Activated naive CD8-positive, alpha-beta T cell (primary cell): ENCODE results near the gene TBX3.

Source experiments
- H3K27ac Mint-ChIP-seq: one replicate; pipeline ENCODE4 v1.8.0; 2021; ENCODE audit warnings: mixed read lengths
- H3K27me3 Mint-ChIP-seq: one replicate; pipeline ENCODE4 v1.8.0; 2021; ENCODE audit warnings: mixed read lengths
- H3K36me3 Mint-ChIP-seq: one replicate; pipeline ENCODE4 v1.8.0; 2021; ENCODE audit warnings: mixed read lengths
- H3K4me1 Mint-ChIP-seq: one replicate; pipeline ENCODE4 v1.8.0; 2021; ENCODE audit warnings: low read depth, mixed read lengths
- H3K4me3 Mint-ChIP-seq: one replicate; pipeline ENCODE4 v1.8.0; 2021; ENCODE audit warnings: mild to moderate bottlenecking, mixed read lengths
- H3K9me3 Mint-ChIP-seq: one replicate; pipeline ENCODE4 v1.8.0; 2021; ENCODE audit warnings: low read depth, mixed read lengths

TBX3 gene

GRCh38 chr12:114681116-114681871 is 2.7 kb downstream of the TBX3 start:
- Mint-ChIP-seq H3K9me3 (no peaks in the 10 kb centered on the region), H3K36me3 (no peaks in the 10 kb centered on the region), H3K27ac (no peak overlapping the region), H3K4me3 (no peak overlapping the region), H3K4me1 (peaks cover 32% of the 10 kb centered on the region), H3K27me3 (peaks cover 63% of the 10 kb centered on the region)

GRCh38 chr12:114680604-114681069 is 3.3 kb downstream of the TBX3 start:
- Mint-ChIP-seq H3K27me3 (peaks cover 60% of the 10 kb centered on the region), H3K27ac (no peak overlapping the region), H3K36me3 (no peaks in the 10 kb centered on the region), H3K4me1 (peaks cover 29% of the 10 kb centered on the region), H3K4me3 (no peak overlapping the region), H3K9me3 (no peaks in the 10 kb centered on the region)

GRCh38 chr12:114679942-114680341 is 4.0 kb downstream of the TBX3 start:
- Mint-ChIP-seq H3K4me3 (no peak overlapping the region), H3K27ac (no peak overlapping the region), H3K9me3 (no peaks in the 10 kb centered on the region), H3K4me1 (peaks cover 26% of the 10 kb centered on the region), H3K27me3 (peaks cover 58% of the 10 kb centered on the region), H3K36me3 (no peaks in the 10 kb centered on the region)

- Mint-ChIP-seq H3K27me3 (peaks cover 58% of the 10 kb centered on the region), H3K4me1 (peaks cover 25% of the 10 kb centered on the region), H3K27ac (no peak overlapping the region), H3K9me3 (no peaks in the 10 kb centered on the region), H3K4me3 (no peak overlapping the region), H3K36me3 (no peaks in the 10 kb centered on the region)
These were observed 4.5 kb downstream of the TBX3 start for GRCh38 chr12:114679452-114679875.

- Mint-ChIP-seq H3K4me1 (peaks cover 18% of the 10 kb centered on the region), H3K9me3 (no peaks in the 10 kb centered on the region), H3K27ac (no peak overlapping the region), H3K4me3 (no peak overlapping the region), H3K27me3 (peaks cover 54% of the 10 kb centered on the region), H3K36me3 (no peaks in the 10 kb centered on the region)
These were observed 5.3 kb downstream of the TBX3 start for GRCh38 chr12:114678718-114679117.

- Mint-ChIP-seq H3K27ac (no peak overlapping the region), H3K9me3 (no peaks in the 10 kb centered on the region), H3K4me3 (no peak overlapping the region), H3K27me3 (peaks cover 55% of the 10 kb centered on the region), H3K4me1 (peaks cover 11% of the 10 kb centered on the region), H3K36me3 (no peaks in the 10 kb centered on the region)
These were observed 5.9 kb downstream of the TBX3 start for GRCh38 chr12:114678028-114678427.

GRCh38 chr12:114676142-114676741 is 7.7 kb downstream of the TBX3 start:
- Mint-ChIP-seq H3K27ac (no peak overlapping the region), H3K27me3 (peaks cover 56% of the 10 kb centered on the region), H3K4me1 (peaks cover 4% of the 10 kb centered on the region), H3K36me3 (no peaks in the 10 kb centered on the region), H3K9me3 (no peaks in the 10 kb centered on the region), H3K4me3 (no peak overlapping the region)

GRCh38 chr12:114674251-114675047 is 9.5 kb downstream of the TBX3 start:
- Mint-ChIP-seq H3K27ac (no peak overlapping the region), H3K4me3 (no peak overlapping the region), H3K27me3 (peaks cover 50% of the 10 kb centered on the region), H3K9me3 (no peaks in the 10 kb centered on the region), H3K36me3 (no peaks in the 10 kb centered on the region), H3K4me1 (peaks cover 7% of the 10 kb centered on the region)

GRCh38 chr12:114673901-114674250 is 10.1 kb downstream of the TBX3 start:
- Mint-ChIP-seq H3K27me3 (peaks cover 47% of the 10 kb centered on the region), H3K27ac (no peak overlapping the region), H3K36me3 (no peaks in the 10 kb centered on the region), H3K4me3 (no peak overlapping the region), H3K9me3 (no peaks in the 10 kb centered on the region), H3K4me1 (peaks cover 7% of the 10 kb centered on the region)

- H3K27me3 Mint-ChIP-seq, result peaks cover 47% of the 10 kb centered on the region
- H3K9me3 Mint-ChIP-seq, result no peaks in the 10 kb centered on the region
- H3K4me1 Mint-ChIP-seq, result peaks cover 7% of the 10 kb centered on the region
- H3K36me3 Mint-ChIP-seq, result no peaks in the 10 kb centered on the region
- H3K27ac Mint-ChIP-seq, result no peak overlapping the region
- no peak overlapping the region for H3K4me3 Mint-ChIP-seq
These were observed 10.7 kb downstream of the TBX3 start for GRCh38 chr12:114673169-114673833.

GRCh38 chr12:114672817-114673168 is 11.2 kb downstream of the TBX3 start:
- H3K9me3 Mint-ChIP-seq, result no peaks in the 10 kb centered on the region
- H3K27me3 Mint-ChIP-seq, result peaks cover 46% of the 10 kb centered on the region
- peaks cover 12% of the 10 kb centered on the region for H3K4me1 Mint-ChIP-seq
- H3K36me3 Mint-ChIP-seq, result no peaks in the 10 kb centered on the region
- H3K27ac Mint-ChIP-seq, result no peak overlapping the region
- no peak overlapping the region for H3K4me3 Mint-ChIP-seq

GRCh38 chr12:114671443-114672411 is 12.2 kb downstream of the TBX3 start:
- Mint-ChIP-seq H3K4me3 (no peak overlapping the region), H3K4me1 (peaks cover 14% of the 10 kb centered on the region), H3K9me3 (no peaks in the 10 kb centered on the region), H3K36me3 (no peaks in the 10 kb centered on the region), H3K27me3 (peaks cover 51% of the 10 kb centered on the region), H3K27ac (no peak overlapping the region)

GRCh38 chr12:114671066-114671442 is 12.9 kb downstream of the TBX3 start:
- no peak overlapping the region for H3K27ac Mint-ChIP-seq
- H3K27me3 Mint-ChIP-seq, result peaks cover 51% of the 10 kb centered on the region
- H3K36me3 Mint-ChIP-seq, result no peaks in the 10 kb centered on the region
- no peak overlapping the region for H3K4me3 Mint-ChIP-seq
- peaks cover 14% of the 10 kb centered on the region for H3K4me1 Mint-ChIP-seq
- H3K9me3 Mint-ChIP-seq, result no peaks in the 10 kb centered on the region
